Activated CD4-positive, alpha-beta T cell treated with anti-CD3 and anti-CD28 coated beads, Interleukin-2, amount 50 U/mL, for 1 hour (primary cell): ENCODE results near the gene COBL.

ENCODE experiments used
- DNase-seq: peaks from one replicate; pipeline ENCODE4 v3.0.0-alpha.2; 2020

The COBL gene

GRCh38 chr7:51325261-51325676, 8.7 kb upstream of the COBL start:
- no peak for DNase-seq

DNA sequence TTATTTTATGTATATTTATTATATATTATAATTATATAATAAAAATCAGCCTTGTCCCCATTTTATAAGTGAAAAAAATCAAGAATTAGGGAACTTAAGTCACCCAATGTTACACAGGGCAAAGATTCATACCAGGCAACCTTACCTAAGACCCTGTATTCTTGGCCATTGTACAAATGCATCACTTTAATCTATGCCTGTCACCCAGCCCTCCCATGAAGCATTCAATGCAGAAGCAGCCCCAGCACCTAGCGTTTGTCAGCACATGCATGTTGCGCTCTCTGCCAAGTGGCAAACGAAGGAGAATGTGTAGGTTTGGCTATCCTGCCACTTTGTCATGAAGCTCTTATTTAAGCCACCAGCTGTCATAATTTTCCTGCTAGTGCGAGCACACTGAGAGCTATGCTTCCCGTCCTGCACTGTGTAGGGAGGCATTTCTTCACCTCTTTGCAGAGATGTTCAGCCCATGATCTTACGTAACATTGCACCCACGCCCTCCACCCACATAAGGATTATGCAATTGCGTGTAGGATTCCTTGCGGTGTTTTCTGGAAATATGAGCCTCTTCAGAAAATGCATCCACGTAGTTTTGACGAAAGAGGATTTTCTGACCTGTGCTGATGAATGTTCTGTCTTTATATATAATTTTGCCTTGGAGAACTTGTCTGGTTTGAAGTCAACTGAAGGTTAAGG, 7.7 kb upstream of the COBL start:
- DNase-seq, result no peak

GRCh38 chr7:51321961-51322515, 5.4 kb upstream of the COBL start:
- DNase-seq, result no peak

DNA sequence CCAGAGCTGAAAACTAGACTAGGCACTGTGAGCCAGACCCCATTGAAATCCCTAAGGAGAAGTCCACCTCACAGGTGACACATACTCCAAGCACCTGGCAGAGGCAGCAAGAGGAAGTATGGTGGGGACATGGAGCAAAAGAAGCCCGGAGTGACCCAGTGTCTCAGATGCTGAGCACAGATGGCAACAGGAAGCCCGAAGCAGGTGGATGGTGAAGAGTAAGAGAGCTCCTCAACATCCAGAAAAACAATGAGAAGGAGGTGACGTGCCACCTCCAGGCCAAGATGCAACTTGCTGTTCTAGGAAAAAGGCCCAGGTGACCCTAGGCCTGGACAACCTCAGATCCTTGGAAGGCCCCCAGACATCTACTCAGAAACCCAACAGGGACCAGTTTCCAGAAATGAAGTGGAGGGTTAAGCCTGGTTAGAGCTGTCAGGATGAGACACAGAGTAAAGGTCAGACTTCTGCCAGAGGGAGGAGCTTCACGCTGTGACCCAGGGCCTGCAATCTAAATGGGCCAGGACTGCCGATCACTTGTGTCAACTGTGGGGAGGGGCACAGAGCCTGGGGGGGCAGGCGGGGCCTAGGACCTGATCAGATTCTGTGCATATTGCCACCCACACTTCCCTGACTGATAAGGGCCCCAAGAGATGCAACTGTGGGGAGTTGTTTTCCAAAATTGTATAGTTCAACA, 2.4 kb upstream of the COBL start:
- DNase-seq, result no peak

DNA sequence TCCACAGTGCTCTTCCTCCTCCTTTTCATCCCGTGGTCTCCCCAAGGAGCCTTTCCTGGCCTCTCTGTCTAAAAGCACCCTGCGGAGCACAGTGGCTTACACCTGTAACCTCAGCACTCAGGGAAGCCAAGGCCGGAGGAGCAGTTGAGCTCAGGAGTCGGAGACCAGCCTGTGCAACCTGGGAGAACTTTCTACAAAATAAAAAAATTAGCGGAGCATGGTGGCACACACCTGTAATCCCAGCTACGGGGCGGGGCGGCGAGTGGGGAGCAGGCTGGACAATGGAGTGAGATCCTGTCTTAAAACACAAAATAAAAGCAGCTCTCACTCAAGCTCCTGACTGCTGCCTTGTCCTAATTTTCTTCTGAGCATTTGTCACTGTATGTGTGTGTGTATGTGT, 1.4 kb upstream of the COBL start:
- no peak for DNase-seq

- no peak for DNase-seq
These were observed 937 bp upstream of the COBL start for GRCh38 chr7:51317582-51317910.

GRCh38 chr7:51316262-51316665, 345 bp downstream of the COBL start:
- DNase-seq, result no peak

DNA sequence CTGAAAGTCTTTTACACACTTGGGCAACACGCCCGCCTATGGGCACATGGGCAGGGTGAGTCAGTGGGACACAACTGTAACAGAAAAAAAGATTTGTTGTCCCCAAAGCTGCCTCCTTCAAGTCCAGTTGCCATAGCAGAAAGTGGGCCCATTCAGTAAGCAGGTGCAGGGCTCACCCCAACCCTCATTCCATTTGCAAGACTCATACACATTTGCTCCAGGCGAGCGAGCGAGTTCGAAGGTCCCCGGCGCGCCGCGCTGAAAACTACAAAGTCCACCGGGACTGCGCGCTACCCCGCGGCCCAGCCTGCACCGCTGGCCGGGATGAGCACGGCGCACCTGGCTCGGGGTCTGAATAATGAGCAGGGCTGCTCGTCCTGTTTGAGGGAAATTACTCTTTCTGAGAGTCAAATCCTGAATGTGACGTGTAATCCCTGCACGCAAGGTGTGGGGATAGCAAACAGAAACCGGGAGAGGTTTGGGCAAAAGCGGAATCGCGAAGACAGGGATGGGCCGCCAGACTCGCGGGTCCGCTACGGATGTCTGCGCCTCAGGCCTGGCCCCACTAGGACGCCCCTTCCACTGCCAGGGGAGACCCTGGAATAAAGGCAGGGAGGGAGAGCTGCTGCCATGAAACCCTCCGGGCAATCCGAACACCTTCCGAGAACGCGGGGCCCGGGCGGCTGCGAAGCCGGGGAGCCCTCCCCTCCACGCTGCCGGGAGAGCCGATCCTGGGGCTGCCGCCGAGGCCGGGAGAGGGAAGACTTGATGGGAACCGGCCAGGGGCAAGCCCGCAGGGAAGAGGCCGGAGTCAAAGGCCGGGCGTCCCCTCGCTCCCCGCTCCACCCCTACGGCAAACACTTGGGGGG, 982 bp downstream of the COBL start:
- DNase-seq, result no peak

DNA sequence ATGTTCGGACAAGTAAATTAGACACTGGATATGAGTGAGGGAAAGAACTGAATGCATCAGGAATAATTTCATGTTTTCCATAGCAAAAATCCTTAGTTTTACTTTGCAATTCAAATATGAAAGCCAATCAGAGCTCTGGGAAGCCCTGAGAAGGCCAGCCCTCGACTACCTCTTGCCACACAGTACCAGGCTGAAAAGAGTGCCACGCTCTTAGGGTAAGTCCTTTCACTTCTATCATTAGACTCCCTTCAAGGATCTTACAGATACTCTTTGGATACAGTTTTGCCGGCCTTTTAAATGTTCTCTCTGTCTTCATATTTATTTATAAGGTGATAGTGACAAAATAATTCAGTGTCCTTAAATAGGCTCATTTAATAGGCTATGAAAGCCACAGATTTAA, 1.9 kb downstream of the COBL start:
- no peak for DNase-seq

DNA sequence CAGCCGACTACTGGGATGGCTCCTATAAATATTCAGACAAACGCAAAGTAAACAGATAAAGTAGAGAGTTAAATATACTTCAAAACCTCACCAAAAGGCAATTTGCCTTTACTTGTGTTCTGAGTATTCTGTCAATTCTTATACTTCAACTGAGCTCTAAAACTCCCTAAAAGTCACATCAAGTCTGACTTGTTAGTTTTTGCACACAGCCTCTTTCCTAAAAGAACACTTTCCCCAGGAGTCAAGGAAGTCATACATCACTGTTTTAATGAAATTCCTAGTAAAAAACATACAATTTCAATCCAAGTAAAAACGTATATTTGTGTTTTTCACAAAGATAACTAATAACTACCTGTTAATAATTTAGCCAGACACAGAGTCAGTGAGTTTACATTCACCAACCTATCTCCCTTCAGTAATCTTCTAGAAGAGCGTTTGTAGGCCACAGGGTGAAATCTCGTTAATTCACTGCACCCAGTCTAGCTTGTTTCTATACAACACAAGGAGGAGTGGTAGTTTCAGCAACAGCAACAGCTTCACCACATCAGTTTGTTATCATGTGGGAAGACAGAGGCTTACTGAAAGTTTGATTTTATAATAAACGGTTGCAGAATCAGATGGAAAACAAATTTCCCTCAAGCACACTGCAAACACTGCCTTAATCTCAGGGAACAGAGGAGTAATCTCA, 2.7 kb downstream of the COBL start:
- no peak for DNase-seq

DNA sequence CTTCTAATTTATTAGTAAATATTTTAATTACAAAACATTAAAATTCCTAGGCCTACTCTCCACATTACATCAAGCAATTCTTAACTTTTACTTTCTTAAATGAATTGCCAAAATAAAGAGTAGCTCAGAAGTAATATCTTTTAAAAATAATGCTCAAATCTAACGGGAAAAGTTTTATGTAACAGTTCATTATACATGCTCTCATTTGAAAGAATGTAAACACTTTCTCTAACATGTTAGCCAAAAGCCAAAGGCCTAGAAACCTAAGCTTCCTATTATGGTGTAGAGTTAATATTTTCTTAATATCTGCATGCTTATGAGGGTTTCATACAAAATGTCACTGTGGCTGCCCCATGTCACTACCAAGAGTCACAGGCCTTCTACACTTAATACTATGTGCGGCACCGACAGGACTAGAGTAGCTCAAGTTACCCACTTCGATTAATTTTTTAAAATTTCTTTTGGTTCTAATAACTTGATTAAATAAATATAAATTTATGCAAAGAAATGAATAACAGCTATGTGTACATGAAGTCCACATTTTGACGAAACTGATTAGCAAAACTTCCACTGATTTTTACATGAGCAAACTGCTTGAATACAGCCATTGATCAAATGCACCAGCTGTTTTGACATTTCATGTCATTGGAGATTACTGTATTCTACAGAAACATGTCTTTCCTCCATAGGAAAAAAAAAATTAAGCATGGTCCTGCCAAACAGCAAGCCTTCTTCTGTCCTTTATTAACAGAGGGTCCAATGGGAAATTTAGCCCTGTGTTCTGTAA, 3.5 kb downstream of the COBL start:
- DNase-seq, result no peak

- no peak for DNase-seq
These were observed 5.4 kb downstream of the COBL start for GRCh38 chr7:51311166-51311565.

DNA sequence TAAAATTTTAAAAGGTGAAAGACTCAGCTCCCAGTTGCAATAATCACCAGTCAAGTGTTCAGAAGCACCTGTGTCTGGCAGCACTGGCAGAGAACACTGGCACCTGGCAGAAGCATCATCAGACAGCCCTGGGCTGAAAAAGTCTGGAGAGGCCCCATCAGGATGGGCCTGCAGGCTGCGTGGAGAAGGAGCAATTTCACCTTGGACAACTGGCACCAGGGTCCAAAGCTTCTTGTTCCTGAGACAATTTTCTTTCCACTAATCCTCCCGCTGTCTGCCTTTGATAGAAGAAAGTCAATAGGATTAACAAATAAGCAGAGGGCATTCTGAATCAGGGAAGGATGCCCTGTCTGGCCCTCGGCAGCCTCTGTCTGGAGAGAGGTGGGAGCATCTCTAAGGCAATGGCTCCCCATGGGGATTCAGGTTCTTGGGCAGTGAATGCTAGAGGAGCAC, 6.5 kb downstream of the COBL start:
- no peak for DNase-seq

DNA sequence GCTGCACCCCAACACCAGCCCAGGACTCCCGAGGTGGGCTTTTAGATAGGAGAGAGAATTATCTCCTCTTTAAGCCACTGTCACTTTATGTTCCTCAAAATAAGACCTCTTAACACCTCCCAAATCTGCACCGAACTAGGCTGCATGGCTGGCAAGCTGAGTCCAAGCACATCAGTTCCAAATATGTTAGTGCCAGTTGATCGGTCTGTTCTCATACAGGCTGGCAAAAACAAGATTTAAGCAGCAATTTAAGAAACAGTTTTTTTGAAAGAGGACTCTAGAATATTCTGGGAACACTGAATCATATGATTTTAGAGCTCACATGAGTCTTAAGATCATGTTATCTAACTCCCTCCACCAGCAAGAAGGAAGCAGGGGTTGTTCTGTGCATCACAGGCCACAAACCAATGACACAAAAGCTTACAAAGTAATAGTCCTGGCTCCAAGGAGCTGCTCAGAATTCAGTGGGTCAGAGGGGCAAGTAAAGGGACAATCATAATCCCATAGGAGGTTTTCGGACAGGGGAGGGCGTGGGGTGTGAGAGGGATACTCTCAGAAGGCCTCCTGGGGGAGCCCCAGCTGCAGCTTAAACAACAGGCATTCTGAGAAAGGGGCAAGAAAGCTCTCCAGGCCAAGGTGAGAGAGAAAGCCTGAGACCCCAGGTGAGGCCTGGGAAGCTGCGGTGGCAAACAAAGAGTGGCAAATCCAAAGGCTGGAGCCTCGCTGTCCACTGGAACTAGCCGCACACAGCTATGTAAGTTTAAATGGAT, 7.1 kb downstream of the COBL start:
- DNase-seq, result no peak

DNA sequence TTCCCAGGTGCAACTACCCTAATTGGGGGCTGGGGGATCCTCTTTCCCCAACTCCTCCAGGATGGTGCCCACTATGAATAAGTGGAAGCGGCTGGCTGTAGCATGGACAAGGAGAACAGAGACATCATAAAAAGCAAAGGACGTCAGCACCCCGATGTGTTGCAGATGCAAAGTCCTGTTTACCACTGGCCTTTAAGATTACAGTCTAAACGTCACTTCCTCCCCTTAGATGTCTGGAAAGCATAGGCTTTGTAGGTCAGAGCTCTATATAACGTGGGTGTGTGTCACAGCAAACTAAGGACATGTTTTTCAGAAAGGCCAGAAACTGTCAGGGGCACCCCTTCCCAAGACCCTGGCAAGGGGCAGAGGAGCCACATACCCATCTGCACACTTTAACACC, 7.9 kb downstream of the COBL start:
- no peak for DNase-seq

DNA sequence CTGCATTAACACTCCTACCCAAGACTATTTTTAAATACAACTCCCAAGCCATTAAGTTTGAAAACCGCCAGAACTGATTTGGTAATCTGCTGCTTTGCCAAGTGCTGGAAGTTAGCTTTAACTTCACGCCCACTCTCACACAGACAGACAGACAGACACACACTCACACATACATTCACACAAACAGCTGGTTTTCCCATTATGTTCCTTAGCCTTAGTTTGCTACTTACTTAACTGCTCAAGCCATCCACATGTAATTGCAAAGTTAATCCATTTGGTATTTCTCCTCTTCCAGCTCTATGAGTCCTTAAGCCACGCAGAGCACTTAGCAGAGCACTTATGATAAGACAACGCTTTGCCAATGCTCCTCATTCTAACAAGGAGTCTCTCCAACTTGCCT, 8.3 kb downstream of the COBL start:
- no peak for DNase-seq

- DNase-seq, result no peak
These were observed 8.9 kb downstream of the COBL start for GRCh38 chr7:51307651-51308210.

DNA sequence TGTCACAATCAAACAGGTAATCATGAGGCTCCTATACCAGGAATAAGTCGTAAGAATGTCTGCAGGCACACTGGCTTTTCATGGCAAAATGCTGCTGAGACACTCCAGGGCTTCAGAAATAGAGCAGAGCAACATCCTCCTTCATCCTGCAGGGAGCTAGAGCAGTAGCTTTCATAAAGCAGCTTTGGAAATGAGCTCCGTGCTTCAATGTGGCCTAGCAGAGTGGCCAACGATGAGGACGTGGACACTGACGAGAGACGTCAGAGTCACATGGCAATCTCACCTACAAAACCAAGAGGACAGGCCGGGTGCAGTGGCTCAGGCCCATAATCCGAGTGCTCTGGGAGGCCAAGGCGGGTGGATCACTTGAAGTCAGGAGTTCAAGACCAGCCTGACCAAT, 9.8 kb downstream of the COBL start:
- no peak for DNase-seq

- DNase-seq, result no peak
These were observed 11.9 kb downstream of the COBL start for GRCh38 chr7:51304729-51305128.

GRCh38 chr7:51303142-51303525, 13.5 kb downstream of the COBL start:
- no peak for DNase-seq

GRCh38 chr7:51301806-51302205, 14.8 kb downstream of the COBL start:
- no peak for DNase-seq
